Measurements from ENCODE around the gene PAPOLA. TPM values are rescaled to one million over a fixed set of nuclear protein-coding genes. Genes with fewer than 3 reads are reported as not detected.

The PAPOLA gene
- total and polyA plus RNA-seq, 8 donors: 140 to 264 (median 232) TPM

DNA sequence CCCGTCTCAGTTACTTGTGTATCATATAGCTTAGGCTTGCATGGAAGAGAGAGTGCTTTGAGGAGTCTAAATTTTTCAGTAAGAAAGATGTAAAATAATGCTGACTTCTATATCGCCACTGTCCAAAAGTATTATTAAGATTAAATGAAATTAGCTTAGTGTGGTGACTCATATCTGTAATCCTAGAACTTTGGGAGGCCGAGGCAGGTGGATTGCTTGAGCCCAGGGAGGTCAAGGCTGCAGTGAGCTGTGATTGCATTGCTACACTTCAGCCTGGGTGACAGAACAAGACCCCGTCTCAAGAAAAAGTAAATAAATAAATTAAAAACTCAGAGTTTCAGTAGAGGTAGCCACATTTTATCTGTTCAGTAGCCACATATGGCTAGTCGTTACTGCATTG is 23.3 kb downstream of the PAPOLA start:
- Histone ChIP-seq H3K4me1 (no peaks in the 10 kb centered on the region), H3K4me3 (no peak overlapping the region), H3K9me3 (no peaks in the 10 kb centered on the region), H3K36me3 (peaks cover 4 to 92% of the 10 kb centered on the region in 2 donors), H3K27ac (no peak overlapping the region), H3K27me3 (no peaks in the 10 kb centered on the region)
- no peak for DNase-seq
- TF ChIP-seq, protein P1, sequence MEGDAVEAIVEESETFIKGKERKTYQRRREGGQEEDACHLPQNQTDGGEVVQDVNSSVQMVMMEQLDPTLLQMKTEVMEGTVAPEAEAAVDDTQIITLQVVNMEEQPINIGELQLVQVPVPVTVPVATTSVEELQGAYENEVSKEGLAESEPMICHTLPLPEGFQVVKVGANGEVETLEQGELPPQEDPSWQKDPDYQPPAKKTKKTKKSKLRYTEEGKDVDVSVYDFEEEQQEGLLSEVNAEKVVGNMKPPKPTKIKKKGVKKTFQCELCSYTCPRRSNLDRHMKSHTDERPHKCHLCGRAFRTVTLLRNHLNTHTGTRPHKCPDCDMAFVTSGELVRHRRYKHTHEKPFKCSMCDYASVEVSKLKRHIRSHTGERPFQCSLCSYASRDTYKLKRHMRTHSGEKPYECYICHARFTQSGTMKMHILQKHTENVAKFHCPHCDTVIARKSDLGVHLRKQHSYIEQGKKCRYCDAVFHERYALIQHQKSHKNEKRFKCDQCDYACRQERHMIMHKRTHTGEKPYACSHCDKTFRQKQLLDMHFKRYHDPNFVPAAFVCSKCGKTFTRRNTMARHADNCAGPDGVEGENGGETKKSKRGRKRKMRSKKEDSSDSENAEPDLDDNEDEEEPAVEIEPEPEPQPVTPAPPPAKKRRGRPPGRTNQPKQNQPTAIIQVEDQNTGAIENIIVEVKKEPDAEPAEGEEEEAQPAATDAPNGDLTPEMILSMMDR (IDR thresholded peaks at IDR 0.05): no peak
- ATAC-seq: no peak
- intact Hi-C loops (cut with DNase I): no loop called here

DNA sequence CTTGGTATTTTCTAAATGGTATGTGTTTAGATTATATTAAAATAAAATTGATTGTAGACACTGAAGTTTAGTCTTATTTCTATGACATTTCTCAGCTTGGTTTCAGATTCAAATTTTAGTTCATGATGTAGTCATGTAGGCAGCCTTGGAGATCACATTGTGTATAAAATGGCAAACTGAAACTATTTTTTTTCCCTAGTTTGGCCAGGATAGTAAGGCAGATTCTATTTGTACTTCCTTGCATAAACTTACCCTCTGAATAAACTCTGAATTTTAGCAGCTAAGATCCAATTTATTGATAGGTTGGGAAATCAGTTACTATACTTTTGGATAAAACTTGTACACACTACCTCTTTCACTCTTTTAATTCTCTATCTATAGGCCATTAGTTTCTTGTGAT is 30.4 kb downstream of the PAPOLA start:
- no peak for ATAC-seq
- no peak for DNase-seq
- no peaks in the 10 kb centered on the region for H3K9me3 ChIP-seq
- peaks cover 0 to 85% of the 10 kb centered on the region in 2 donors for H3K36me3 ChIP-seq
- H3K27ac ChIP-seq: no peak overlapping the region
- intact Hi-C loops (cut with DNase I): no loop called here
- TF ChIP-seq, protein P1 (IDR thresholded peaks at IDR 0.05): no peak
- peaks cover 0 to under 1% of the 10 kb centered on the region in 2 donors for H3K4me1 ChIP-seq
- H3K27me3 ChIP-seq: no peaks in the 10 kb centered on the region
- H3K4me3 ChIP-seq: no peak overlapping the region

DNA sequence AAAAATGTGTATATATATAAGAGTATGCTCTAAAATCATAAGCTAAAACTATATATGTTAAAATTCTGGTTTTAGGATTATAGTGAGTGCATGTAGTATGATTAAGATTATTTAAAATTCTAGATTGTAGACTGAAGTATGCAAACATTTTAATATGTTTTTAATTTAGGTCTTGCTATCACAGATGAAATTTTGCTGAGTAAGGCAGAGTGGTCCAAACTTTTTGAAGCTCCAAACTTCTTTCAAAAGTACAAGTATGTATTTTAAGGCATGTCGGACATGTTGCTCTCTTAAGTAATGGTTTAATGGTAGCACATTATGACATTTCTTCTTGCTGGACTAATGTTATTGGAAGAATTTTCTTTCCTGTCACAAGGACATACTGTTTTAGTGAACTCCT is 34.6 kb downstream of the PAPOLA start:
- Histone ChIP-seq H3K36me3 (peaks cover 0 to 46% of the 10 kb centered on the region in 2 donors), H3K27me3 (no peaks in the 10 kb centered on the region), H3K4me1 (peaks cover 0 to 5% of the 10 kb centered on the region in 2 donors), H3K27ac (no peak overlapping the region), H3K9me3 (no peaks in the 10 kb centered on the region), H3K4me3 (no peak overlapping the region)
- intact Hi-C loops (cut with DNase I): no loop called here
- no peak for ATAC-seq
- DNase-seq: no peak
- TF ChIP-seq, protein P1 (IDR thresholded peaks at IDR 0.05): no peak

DNA sequence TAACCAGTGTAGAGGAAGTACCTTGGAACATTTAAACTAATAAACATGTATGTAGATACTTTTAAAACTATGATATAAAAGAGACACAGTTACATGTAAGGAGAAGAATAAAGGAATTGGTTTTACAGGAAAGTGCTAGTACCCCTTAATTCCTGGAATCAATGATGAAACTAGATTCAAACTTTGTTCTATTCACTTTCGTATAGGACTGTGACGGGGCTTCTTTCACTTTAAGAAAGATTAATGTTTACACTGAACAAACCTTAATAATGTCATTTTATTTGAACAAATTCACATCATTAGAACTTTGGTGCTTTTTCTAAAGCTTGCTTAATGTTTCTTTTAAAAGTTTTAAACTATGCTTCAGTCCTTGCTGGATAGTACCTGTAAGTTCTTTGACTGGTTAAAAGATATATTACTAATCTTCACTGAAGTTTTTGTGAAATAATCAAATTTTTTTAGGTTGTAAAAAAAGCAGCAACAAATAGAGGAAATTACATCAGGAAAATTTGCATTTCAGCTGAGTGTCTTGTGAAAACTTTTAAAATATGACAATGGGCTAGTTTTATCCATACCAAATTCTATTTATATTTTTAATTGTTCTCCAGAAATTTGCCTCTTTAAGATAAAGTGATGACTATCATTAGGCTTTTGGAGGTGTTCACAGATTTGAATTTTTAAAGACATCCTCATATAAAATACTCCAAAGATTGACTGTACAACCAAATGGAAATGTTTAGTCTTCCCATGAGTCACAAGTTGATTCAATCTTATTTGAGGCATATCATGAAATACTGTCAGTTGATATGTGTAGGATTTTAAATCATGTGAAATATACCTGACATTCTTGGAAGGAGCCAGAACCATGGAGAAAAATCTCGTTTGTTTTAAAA is 36.2 kb downstream of the PAPOLA start:
- no peak for DNase-seq
- ATAC-seq: no peak
- intact Hi-C loops (cut with DNase I): no loop called here
- Histone ChIP-seq H3K9me3 (no peaks in the 10 kb centered on the region), H3K36me3 (peaks cover 0 to 44% of the 10 kb centered on the region in 2 donors), H3K27me3 (no peaks in the 10 kb centered on the region), H3K27ac (no peak overlapping the region), H3K4me1 (peaks cover 0 to 5% of the 10 kb centered on the region in 2 donors), H3K4me3 (no peak overlapping the region)
- TF ChIP-seq, protein P1 (IDR thresholded peaks at IDR 0.05): no peak

DNA sequence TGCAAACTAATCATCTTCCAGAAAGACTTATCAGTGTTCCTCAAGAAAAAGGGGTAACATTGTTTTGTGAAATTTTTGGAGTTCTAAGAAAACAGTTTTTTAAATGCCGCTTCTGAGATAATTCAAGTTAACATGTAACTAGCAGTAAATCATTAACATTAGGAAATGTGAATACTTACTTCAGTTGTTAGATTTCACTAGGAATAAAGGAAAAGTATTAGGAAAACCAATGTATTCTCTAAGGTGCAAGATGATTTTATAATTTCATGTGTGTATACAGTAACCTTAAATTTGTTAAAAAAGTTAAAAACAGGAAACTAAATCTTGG is 36.8 kb downstream of the PAPOLA start:
- intact Hi-C loops (cut with DNase I): no loop called here
- no peak for ATAC-seq
- peak in 1 of 4 donors; percentile 2 for DNase-seq
- Histone ChIP-seq H3K4me3 (no peak overlapping the region), H3K9me3 (no peaks in the 10 kb centered on the region), H3K4me1 (peaks cover 0 to 5% of the 10 kb centered on the region in 2 donors), H3K27me3 (no peaks in the 10 kb centered on the region), H3K36me3 (peaks cover 0 to 42% of the 10 kb centered on the region in 2 donors), H3K27ac (no peak overlapping the region)
- TF ChIP-seq, protein P1 (IDR thresholded peaks at IDR 0.05): no peak
